A549 (cell line): ENCODE results near the gene RBBP9. TPM values are rescaled to one million over a fixed set of nuclear protein-coding genes. Genes with fewer than 3 reads are reported as not detected.

Experiments used
- ATAC-seq, 2 experiments: fragments of 200-7000 bp in 1 of 2; fragments of >200 bp in 1 of 2; cut with Nextera tagmentation in 1 of 2; cut with Tn5 transposase in 1 of 2; 3 replicates each; pipeline versions ENCODE4 v1.8.0 to v1.9.1; 2018 to 2020; ENCODE audit warnings: mild to moderate bottlenecking in 1 of 2, moderate library complexity in 1 of 2
- CTCF ChIA-PET: fragments of 300-600 bp; sonication (Branson Sonifier 250); formaldehyde crosslinking; extraction: SDS; loops from one replicate; lab custom pipeline; 2021; ENCODE audit warnings: antibody characterized with exemption, inconsistent platforms; lab: Yijun Ruan, JAX
- POLR2A ChIA-PET: fragments of 350-600 bp; formaldehyde crosslinking; extraction: SDS; loops from one replicate; lab custom pipeline; 2021; ENCODE audit warnings: antibody characterized with exemption, inconsistent platforms; lab: Yijun Ruan, JAX
- DNase-seq, 2 experiments: peaks; one replicate each; pipeline versions ENCODE4 v3.0.0 to v3.0.0-alpha.2; 2011 to 2016; ENCODE audit warnings: low read depth in 1 of 2, low spot score in 1 of 2
- FAIRE-seq: peaks from 2 replicates; lab custom pipeline; 2011; peaks lifted over from hg19 to GRCh38; lab: Jason Lieb, UNC
- H3K27ac ChIP-seq, 2 experiments: fragments of >200 bp; sonication (Bioruptor Twin); formaldehyde crosslinking; 3 replicates each; pipeline ENCODE4 v1.5.1; 2016 to 2017
- H3K4me1 ChIP-seq: fragments of >200 bp; sonication (Bioruptor Twin); formaldehyde crosslinking; 3 replicates; pipeline ENCODE4 v1.6.1; 2016
- H3K4me2 ChIP-seq: fragments of >200 bp; sonication (Bioruptor Twin); formaldehyde crosslinking; 3 replicates; pipeline ENCODE4 v1.6.1; 2016
- H3K4me3 ChIP-seq: fragments of >200 bp; sonication (Bioruptor Twin); formaldehyde crosslinking; 3 replicates; pipeline ENCODE4 v1.5.1; 2016
- H3K9me3 ChIP-seq: fragments of >200 bp; sonication (Bioruptor Twin); formaldehyde crosslinking; 3 replicates; pipeline ENCODE4 v1.6.1; 2016
- CHD2 ChIP-seq: fragments of 150-350 bp; IDR thresholded peaks from 2 replicates; pipeline ENCODE4 v1.6.1; 2014; ENCODE audit warnings: low read length; ENCODE audit not compliant: partially characterized antibody
- EHMT2 ChIP-seq: fragments of 200-600 bp; sonication (generic); IDR thresholded peaks from 2 replicates; pipeline ENCODE4 v1.6.1; 2016; ENCODE audit warnings: antibody characterized with exemption, low read depth, mild to moderate bottlenecking, moderate library complexity
- ESRRA ChIP-seq: fragments of 150-350 bp; IDR thresholded peaks from 2 replicates; pipeline ENCODE4 v1.6.1; 2014; ENCODE audit warnings: mild to moderate bottlenecking, low read length, borderline replicate concordance
- FOSL2 ChIP-seq, 2 experiments: fragments of 450-650 bp in 1 of 2; fragments of >200 bp in 1 of 2; sonication (Bioruptor Twin) in 1 of 2; formaldehyde crosslinking; IDR thresholded peaks; 2 replicates each; pipeline versions ENCODE4 v1.5.0 to v1.6.1; 2016 to 2020; ENCODE audit warnings: mild to moderate bottlenecking in 1 of 2, moderate library complexity in 1 of 2
- FOXS1 ChIP-seq: fragments of 250-450 bp; sonication (Bioruptor Pico); IDR thresholded peaks from 2 replicates; pipeline ENCODE4 v1.5.0; 2020; ENCODE audit warnings: mild to moderate bottlenecking, moderate library complexity
- GATA3 ChIP-seq: IDR thresholded peaks from 2 replicates; pipeline ENCODE4 v1.6.1; 2012; ENCODE audit warnings: borderline replicate concordance
- HDAC2 ChIP-seq: fragments of 200-600 bp; sonication (generic); IDR thresholded peaks from 2 replicates; pipeline ENCODE4 v1.6.1; 2016
- HOXA7 ChIP-seq: fragments of 250-450 bp; sonication (Bioruptor Pico); IDR thresholded peaks from 2 replicates; pipeline ENCODE4 v1.5.0; 2020; ENCODE audit warnings: mild to moderate bottlenecking, moderate library complexity
- KDM1A ChIP-seq: fragments of 200-600 bp; sonication (generic); IDR thresholded peaks from 2 replicates; pipeline ENCODE4 v1.6.1; 2016; ENCODE audit warnings: low read depth, mild to moderate bottlenecking
- KDM5A ChIP-seq: fragments of 200-600 bp; sonication (generic); IDR thresholded peaks from 2 replicates; pipeline ENCODE4 v1.6.1; 2016; ENCODE audit warnings: antibody characterized with exemption, mild to moderate bottlenecking
- MYC ChIP-seq: IDR thresholded peaks from 2 replicates; pipeline ENCODE4 v1.6.1; 2012; ENCODE audit warnings: mild to moderate bottlenecking, inconsistent platforms, low read length, improper control_type of control experiment, borderline replicate concordance
- NFE2L2 ChIP-seq: fragments of 150-350 bp; conservative IDR thresholded peaks from 2 replicates; pipeline ENCODE4 v1.6.1; 2014; ENCODE audit warnings: low read length
- PHF8 ChIP-seq: fragments of 200-600 bp; sonication (generic); IDR thresholded peaks from 2 replicates; pipeline ENCODE4 v1.6.1; 2016; ENCODE audit warnings: low read depth, mild to moderate bottlenecking, antibody characterized with exemption, moderate library complexity, borderline replicate concordance
- POLR2A ChIP-seq: IDR thresholded peaks from 2 replicates; pipeline ENCODE4 v1.6.1; 2012; ENCODE audit warnings: mild to moderate bottlenecking, low read length
- RAD21 ChIP-seq, 2 experiments: fragments of >200 bp in 1 of 2; sonication (Bioruptor Twin) in 1 of 2; formaldehyde crosslinking in 1 of 2; IDR thresholded peaks in 1 of 2; conservative IDR thresholded peaks in 1 of 2; 2 replicates in 1 of 2; 3 replicates in 1 of 2; pipeline ENCODE4 v1.6.1; 2012 to 2018; ENCODE audit warnings: inconsistent platforms in 1 of 2
- RARB ChIP-seq: fragments of 250-450 bp; sonication (Bioruptor Pico); IDR thresholded peaks from 2 replicates; pipeline ENCODE4 v1.8.0; 2021; ENCODE audit warnings: mild to moderate bottlenecking, moderate library complexity
- RNF2 ChIP-seq: fragments of 200-600 bp; sonication (generic); IDR thresholded peaks from 2 replicates; pipeline ENCODE4 v1.6.1; 2016; ENCODE audit warnings: low read depth, mild to moderate bottlenecking, antibody characterized with exemption, moderate library complexity, borderline replicate concordance
- SMC3 ChIP-seq: fragments of >200 bp; sonication (Bioruptor Twin); formaldehyde crosslinking; IDR thresholded peaks from 3 replicates; pipeline ENCODE4 v1.6.1; 2018; ENCODE audit warnings: inconsistent platforms
- SREBF2 ChIP-seq: fragments of 450-650 bp; IDR thresholded peaks from 2 replicates; pipeline ENCODE4 v1.6.1; 2014; ENCODE audit warnings: mild to moderate bottlenecking, moderate library complexity
- TFCP2L1 ChIP-seq: fragments of 250-450 bp; sonication (Bioruptor Pico); IDR thresholded peaks from 2 replicates; pipeline ENCODE4 v1.5.0; 2021; ENCODE audit warnings: mild to moderate bottlenecking
- TP53 ChIP-seq: fragments of 250-450 bp; sonication (Bioruptor Pico); IDR thresholded peaks from 2 replicates; pipeline ENCODE4 v1.5.0; 2021; ENCODE audit warnings: mild to moderate bottlenecking, moderate library complexity
- ZC3H11A ChIP-seq: fragments of 450-650 bp; IDR thresholded peaks from 2 replicates; pipeline ENCODE4 v1.6.1; 2014; ENCODE audit warnings: antibody characterized with exemption, mild to moderate bottlenecking
- ZNF302 ChIP-seq: fragments of 250-450 bp; sonication (Bioruptor Pico); IDR thresholded peaks from 2 replicates; pipeline ENCODE4 v1.9.0; 2021; ENCODE audit warnings: inconsistent platforms, mild to moderate bottlenecking, moderate library complexity
- ZSCAN20 ChIP-seq: fragments of 250-450 bp; sonication (Bioruptor Pico); IDR thresholded peaks from 2 replicates; pipeline ENCODE4 v1.8.0; 2022; ENCODE audit warnings: mild to moderate bottlenecking, moderate library complexity
- WGBS: methylation state at CpG from one replicate; pipeline ENCODE4 v1.1.6; 2017; ENCODE audit errors: missing lambda C conversion rate; 5-methylcytosine and 5-hydroxymethylcytosine counted together
- polyA plus RNA-seq, 4 experiments: library from polyadenylated mRNA; depleted of rRNA in 3 of 4; stranded (reverse); fragments of >200 nt; fragmentation: RNase III in 1 of 4; extraction: RNeasy Plus Mini Kit Qiagen cat#74134 plus additional on column Dnase treatment in 1 of 4; gene quantifications; 2 replicates in 3 of 4; 3 replicates in 1 of 4; pipeline ENCODE4 v1.2.3, GENCODE V29; 2011 to 2017
- TF ChIP-seq, protein P1 (sequence below): IDR thresholded peaks from 2 replicates; pipeline ENCODE4 v1.6.1; 2012
- TF ChIP-seq, protein P2 (sequence below): fragments of >200 bp; sonication (Bioruptor Twin); formaldehyde crosslinking; IDR thresholded peaks from 3 replicates; pipeline ENCODE4 v1.5.1; 2016
- TF ChIP-seq, protein P3 (sequence below): fragments of 250-450 bp; sonication (Bioruptor Pico); IDR thresholded peaks from 2 replicates; pipeline ENCODE4 v1.5.0; 2021; ENCODE audit warnings: mild to moderate bottlenecking, moderate library complexity, borderline replicate concordance
- TF ChIP-seq, protein P4 (sequence below): fragments of 150-350 bp; IDR thresholded peaks from 2 replicates; pipeline ENCODE4 v1.6.1; 2014; ENCODE audit warnings: low read depth, mild to moderate bottlenecking, low read length
- TF ChIP-seq, protein P5 (sequence below): fragments of 200-600 bp; sonication (generic); IDR thresholded peaks from 2 replicates; pipeline ENCODE4 v1.6.1; 2016; ENCODE audit warnings: antibody characterized with exemption, mild to moderate bottlenecking, moderate library complexity

Gene RBBP9
- polyA plus RNA-seq, 2 of the 4 experiments (the other 2 are of a cell fraction): 20.7 to 41.1 TPM

DNA sequence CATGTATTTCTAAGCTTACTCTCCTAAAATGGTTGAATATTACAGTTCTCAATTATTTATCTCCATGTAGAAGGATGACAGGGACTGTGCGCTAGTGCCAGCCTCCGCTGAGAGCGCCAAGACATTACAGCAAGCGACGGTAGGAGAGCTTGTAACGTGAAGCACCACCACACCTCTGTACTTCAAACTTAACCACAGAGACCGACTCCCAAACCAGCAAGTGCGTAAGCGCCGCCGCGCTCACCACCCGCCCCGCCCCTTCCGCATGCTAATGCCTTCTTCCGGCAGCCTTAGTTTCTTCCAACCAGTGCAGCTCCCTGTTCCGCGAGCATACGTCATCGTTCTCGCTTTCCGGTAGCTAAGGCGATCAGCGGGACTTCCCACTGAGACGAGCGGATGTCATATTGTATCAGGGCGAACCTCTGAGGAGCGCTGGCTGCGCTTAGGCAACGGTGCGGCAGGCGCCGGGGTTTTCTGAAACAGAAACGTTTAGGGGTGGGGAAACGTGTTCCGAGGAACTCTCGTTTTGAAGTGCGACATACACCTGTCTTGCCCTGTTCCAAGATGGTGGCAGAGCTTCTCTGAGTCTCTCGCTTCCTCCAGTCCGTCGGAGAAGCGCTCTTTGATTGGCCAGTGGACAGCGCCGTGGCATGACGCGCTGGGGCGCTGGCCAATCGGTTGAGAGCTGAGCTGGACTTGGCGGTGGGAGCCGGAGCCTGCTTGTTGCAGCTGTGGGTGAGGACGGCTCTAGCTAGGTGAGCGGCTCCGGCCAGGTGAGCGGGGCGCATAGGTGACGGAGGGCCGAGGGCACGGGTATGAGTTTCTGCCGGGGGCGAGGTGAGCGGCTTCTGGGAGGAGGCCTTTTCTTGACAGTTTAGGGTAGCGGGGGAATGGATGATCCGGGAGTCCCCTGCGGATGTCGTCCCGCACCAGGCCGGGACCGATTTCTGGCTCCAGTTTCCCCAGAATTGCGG lies 10.5 kb upstream of the RBBP9 start, which contains the start of gene SEC23B:
TSS of gene SEC23B (plus strand) at position 723 of the 974 bp plus-strand sequence. CDS start 2,896 bp downstream, outside the sequence.
- peak; percentile 98 to 99 for ATAC-seq
- Histone ChIP-seq H3K4me1 (peaks cover 14% of the 10 kb centered on the region; the same call in 2 of the 3 replicates), H3K4me2 (peak within 1 kb of the TSS; percentile 92), H3K27ac (peak within 1 kb of the TSS; percentile 95), H3K9me3 (no peaks in the 10 kb centered on the region), H3K4me3 (peak within 1 kb of the TSS; percentile 68)
- peak; percentile 99 for DNase-seq
- FAIRE-seq: peak; percentile 97
- POLR2A ChIA-PET: interaction anchor here (0.5 to 2.8 kb wide), 21 partner anchors 10 to 286 kb away, joined by 3 to 75 read pairs (median 4); partner anchors contain the start of genes DTD1, DZANK1, POLR3F and RBBP9
- CTCF ChIA-PET: interaction anchor here (1.0 to 3.7 kb wide), 7 partner anchors 9 to 1497 kb away, joined by 3 to 15 read pairs (median 5); partner anchors contain the start of genes DTD1 and RBBP9
- WGBS: 2% methylated on average over 64 of the region's 69 CpGs
- peak; percentile 46 for TF ChIP-seq MYC
- TF ChIP-seq RARB: no peak
- no peak for TF ChIP-seq FOXS1 (CRISPR knock-in tag)
- TF ChIP-seq ZC3H11A: no peak
- TF ChIP-seq RAD21 (conservative IDR thresholded peaks at IDR 0.05 in 1 of 2, IDR thresholded peaks at IDR 0.05 in 1 of 2): no peak
- TF ChIP-seq SREBF2: no peak
- TF ChIP-seq NFE2L2: no peak
- no peak for TF ChIP-seq HDAC2
- TF ChIP-seq CHD2: peak; percentile 55
- no peak for TF ChIP-seq RNF2
- TF ChIP-seq, protein P1, sequence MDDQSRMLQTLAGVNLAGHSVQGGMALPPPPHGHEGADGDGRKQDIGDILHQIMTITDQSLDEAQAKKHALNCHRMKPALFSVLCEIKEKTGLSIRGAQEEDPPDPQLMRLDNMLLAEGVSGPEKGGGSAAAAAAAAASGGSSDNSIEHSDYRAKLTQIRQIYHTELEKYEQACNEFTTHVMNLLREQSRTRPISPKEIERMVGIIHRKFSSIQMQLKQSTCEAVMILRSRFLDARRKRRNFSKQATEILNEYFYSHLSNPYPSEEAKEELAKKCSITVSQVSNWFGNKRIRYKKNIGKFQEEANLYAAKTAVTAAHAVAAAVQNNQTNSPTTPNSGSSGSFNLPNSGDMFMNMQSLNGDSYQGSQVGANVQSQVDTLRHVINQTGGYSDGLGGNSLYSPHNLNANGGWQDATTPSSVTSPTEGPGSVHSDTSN: 0 out of 2 replicates have a peak, but pooled peaks have one; percentile 4
- TF ChIP-seq TP53 (CRISPR knock-in tag): no peak
- TF ChIP-seq, protein P2, sequence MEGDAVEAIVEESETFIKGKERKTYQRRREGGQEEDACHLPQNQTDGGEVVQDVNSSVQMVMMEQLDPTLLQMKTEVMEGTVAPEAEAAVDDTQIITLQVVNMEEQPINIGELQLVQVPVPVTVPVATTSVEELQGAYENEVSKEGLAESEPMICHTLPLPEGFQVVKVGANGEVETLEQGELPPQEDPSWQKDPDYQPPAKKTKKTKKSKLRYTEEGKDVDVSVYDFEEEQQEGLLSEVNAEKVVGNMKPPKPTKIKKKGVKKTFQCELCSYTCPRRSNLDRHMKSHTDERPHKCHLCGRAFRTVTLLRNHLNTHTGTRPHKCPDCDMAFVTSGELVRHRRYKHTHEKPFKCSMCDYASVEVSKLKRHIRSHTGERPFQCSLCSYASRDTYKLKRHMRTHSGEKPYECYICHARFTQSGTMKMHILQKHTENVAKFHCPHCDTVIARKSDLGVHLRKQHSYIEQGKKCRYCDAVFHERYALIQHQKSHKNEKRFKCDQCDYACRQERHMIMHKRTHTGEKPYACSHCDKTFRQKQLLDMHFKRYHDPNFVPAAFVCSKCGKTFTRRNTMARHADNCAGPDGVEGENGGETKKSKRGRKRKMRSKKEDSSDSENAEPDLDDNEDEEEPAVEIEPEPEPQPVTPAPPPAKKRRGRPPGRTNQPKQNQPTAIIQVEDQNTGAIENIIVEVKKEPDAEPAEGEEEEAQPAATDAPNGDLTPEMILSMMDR: no peak
- no peak for TF ChIP-seq ZNF302 (CRISPR knock-in tag)
- peak; percentile 96 for TF ChIP-seq PHF8
- TF ChIP-seq KDM1A: no peak
- no peak for TF ChIP-seq ESRRA
- TF ChIP-seq EHMT2: no peak
- TF ChIP-seq, protein P3, sequence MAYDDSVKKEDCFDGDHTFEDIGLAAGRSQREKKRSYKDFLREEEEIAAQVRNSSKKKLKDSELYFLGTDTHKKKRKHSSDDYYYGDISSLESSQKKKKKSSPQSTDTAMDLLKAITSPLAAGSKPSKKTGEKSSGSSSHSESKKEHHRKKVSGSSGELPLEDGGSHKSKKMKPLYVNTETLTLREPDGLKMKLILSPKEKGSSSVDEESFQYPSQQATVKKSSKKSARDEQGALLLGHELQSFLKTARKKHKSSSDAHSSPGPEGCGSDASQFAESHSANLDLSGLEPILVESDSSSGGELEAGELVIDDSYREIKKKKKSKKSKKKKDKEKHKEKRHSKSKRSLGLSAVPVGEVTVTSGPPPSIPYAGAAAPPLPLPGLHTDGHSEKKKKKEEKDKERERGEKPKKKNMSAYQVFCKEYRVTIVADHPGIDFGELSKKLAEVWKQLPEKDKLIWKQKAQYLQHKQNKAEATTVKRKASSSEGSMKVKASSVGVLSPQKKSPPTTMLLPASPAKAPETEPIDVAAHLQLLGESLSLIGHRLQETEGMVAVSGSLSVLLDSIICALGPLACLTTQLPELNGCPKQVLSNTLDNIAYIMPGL (CRISPR knock-in tag): no peak
- TF ChIP-seq, protein P4, sequence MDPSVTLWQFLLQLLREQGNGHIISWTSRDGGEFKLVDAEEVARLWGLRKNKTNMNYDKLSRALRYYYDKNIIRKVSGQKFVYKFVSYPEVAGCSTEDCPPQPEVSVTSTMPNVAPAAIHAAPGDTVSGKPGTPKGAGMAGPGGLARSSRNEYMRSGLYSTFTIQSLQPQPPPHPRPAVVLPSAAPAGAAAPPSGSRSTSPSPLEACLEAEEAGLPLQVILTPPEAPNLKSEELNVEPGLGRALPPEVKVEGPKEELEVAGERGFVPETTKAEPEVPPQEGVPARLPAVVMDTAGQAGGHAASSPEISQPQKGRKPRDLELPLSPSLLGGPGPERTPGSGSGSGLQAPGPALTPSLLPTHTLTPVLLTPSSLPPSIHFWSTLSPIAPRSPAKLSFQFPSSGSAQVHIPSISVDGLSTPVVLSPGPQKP: no peak
- no peak for TF ChIP-seq HOXA7 (CRISPR knock-in tag)
- no peak for TF ChIP-seq FOSL2 (IDR thresholded peaks at IDR 0.05)
- TF ChIP-seq FOSL2 (CRISPR knock-in tag; IDR thresholded peaks at IDR 0.05): no peak; the same call in 1 of the 2 replicates
- peak; percentile 91 for TF ChIP-seq POLR2A
- TF ChIP-seq, protein P5, sequence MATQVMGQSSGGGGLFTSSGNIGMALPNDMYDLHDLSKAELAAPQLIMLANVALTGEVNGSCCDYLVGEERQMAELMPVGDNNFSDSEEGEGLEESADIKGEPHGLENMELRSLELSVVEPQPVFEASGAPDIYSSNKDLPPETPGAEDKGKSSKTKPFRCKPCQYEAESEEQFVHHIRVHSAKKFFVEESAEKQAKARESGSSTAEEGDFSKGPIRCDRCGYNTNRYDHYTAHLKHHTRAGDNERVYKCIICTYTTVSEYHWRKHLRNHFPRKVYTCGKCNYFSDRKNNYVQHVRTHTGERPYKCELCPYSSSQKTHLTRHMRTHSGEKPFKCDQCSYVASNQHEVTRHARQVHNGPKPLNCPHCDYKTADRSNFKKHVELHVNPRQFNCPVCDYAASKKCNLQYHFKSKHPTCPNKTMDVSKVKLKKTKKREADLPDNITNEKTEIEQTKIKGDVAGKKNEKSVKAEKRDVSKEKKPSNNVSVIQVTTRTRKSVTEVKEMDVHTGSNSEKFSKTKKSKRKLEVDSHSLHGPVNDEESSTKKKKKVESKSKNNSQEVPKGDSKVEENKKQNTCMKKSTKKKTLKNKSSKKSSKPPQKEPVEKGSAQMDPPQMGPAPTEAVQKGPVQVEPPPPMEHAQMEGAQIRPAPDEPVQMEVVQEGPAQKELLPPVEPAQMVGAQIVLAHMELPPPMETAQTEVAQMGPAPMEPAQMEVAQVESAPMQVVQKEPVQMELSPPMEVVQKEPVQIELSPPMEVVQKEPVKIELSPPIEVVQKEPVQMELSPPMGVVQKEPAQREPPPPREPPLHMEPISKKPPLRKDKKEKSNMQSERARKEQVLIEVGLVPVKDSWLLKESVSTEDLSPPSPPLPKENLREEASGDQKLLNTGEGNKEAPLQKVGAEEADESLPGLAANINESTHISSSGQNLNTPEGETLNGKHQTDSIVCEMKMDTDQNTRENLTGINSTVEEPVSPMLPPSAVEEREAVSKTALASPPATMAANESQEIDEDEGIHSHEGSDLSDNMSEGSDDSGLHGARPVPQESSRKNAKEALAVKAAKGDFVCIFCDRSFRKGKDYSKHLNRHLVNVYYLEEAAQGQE: peak; percentile 60; the same call in 1 of the 2 replicates
- peak; percentile 14; the same call in 1 of the 2 replicates for TF ChIP-seq GATA3
- TF ChIP-seq TFCP2L1 (CRISPR knock-in tag): no peak
- TF ChIP-seq ZSCAN20: no peak
- 0 out of 2 replicates have a peak, but pooled peaks have one; percentile 55 for TF ChIP-seq KDM5A
- no peak for TF ChIP-seq SMC3
